HepG2 (cell line): ENCODE results near the gene RING1. TPM values are rescaled to one million over a fixed set of nuclear protein-coding genes. Genes with fewer than 3 reads are reported as not detected.
A peak's percentile ranks its signal among the peaks of the same experiment; 100 is the strongest.

Source experiments
- HNRNPLL ChIP-seq: fragments of 200-400 bp; formaldehyde crosslinking; IDR thresholded peaks from 2 replicates; pipeline ENCODE4 v1.6.1; 2017; ENCODE audit warnings: mild to moderate bottlenecking, low read depth, low read length; ENCODE audit not compliant: poor library complexity, severe bottlenecking
- NCOR1 ChIP-seq: fragments of 200-600 bp; sonication (generic); IDR thresholded peaks from 2 replicates; pipeline ENCODE4 v1.7.0; 2017; ENCODE audit warnings: antibody characterized with exemption, low read length, borderline replicate concordance
- RFXAP ChIP-seq: sonication (generic); formaldehyde crosslinking; IDR thresholded peaks from 2 replicates; pipeline ENCODE4 v1.4.0; 2020; ENCODE audit warnings: missing genetic modification reagents, borderline replicate concordance
- SMARCC2 ChIP-seq: fragments of 450-650 bp; IDR thresholded peaks from 2 replicates; pipeline ENCODE4 v1.6.1; 2017; ENCODE audit warnings: antibody characterized with exemption, mild to moderate bottlenecking
- TCF7L2 ChIP-seq: IDR thresholded peaks from 2 replicates; pipeline ENCODE4 v1.6.1; 2011; ENCODE audit warnings: mild to moderate bottlenecking, low read depth, low read length, moderate library complexity
- TSC22D2 ChIP-seq: sonication (generic); formaldehyde crosslinking; IDR thresholded peaks from 2 replicates; pipeline ENCODE4 v1.5.1; 2020; ENCODE audit warnings: missing genetic modification reagents, mild to moderate bottlenecking, borderline replicate concordance
- ZFP37 ChIP-seq: sonication (generic); formaldehyde crosslinking; IDR thresholded peaks from 2 replicates; pipeline ENCODE4 v1.4.0; 2020; ENCODE audit warnings: missing genetic modification reagents, borderline replicate concordance
- ZNF430 ChIP-seq: sonication (generic); formaldehyde crosslinking; IDR thresholded peaks from 2 replicates; pipeline ENCODE4 v1.9.0; 2021; ENCODE audit warnings: mild to moderate bottlenecking, missing genetic modification reagents
- ZNF432 ChIP-seq: sonication (generic); formaldehyde crosslinking; IDR thresholded peaks from 2 replicates; pipeline ENCODE4 v1.5.0; 2020; ENCODE audit warnings: missing genetic modification reagents, mild to moderate bottlenecking, borderline replicate concordance
- ZNF724P ChIP-seq: sonication (generic); formaldehyde crosslinking; IDR thresholded peaks from 2 replicates; pipeline ENCODE4 v1.8.0; 2022; ENCODE audit warnings: missing genetic modification reagents, borderline replicate concordance
- ZNF891 ChIP-seq: sonication (generic); formaldehyde crosslinking; IDR thresholded peaks from 2 replicates; pipeline ENCODE4 v1.5.0; 2020; ENCODE audit warnings: mild to moderate bottlenecking, missing genetic modification reagents
- polyA plus RNA-seq, 8 experiments: library from polyadenylated mRNA; depleted of rRNA in 3 of 8; stranded (reverse) in 7 of 8; unstranded in 1 of 8; fragments of >200 nt; fragmentation: Illumina TruSeq in 4 of 8; extraction: Trizol in 4 of 8; gene quantifications; 2 replicates each; pipeline versions ENCODE4 v1.2.1 to v1.2.3, GENCODE V29; 2011 to 2016; ENCODE audit warnings: low read depth in 4 of 8, missing spikeins in 1 of 8, mixed read lengths in 1 of 8; ENCODE audit not compliant: insufficient read depth in 1 of 8
- total RNA-seq, 5 experiments: library from RNA; depleted of rRNA; stranded (reverse); fragments of >200 nt; fragmentation: Illumina TruSeq; extraction: Trizol; gene quantifications; 2 replicates each; pipeline ENCODE4 v1.2.3, GENCODE V29; 2016; ENCODE audit warnings: low read depth in 1 of 5
- TF ChIP-seq, protein P1 (sequence below): IDR thresholded peaks from 2 replicates; pipeline ENCODE4 v1.6.1; 2016; ENCODE audit warnings: low read depth
- TF ChIP-seq, protein P2 (sequence below): sonication (generic); formaldehyde crosslinking; IDR thresholded peaks from 2 replicates; pipeline ENCODE4 v1.4.0; 2020; ENCODE audit warnings: missing genetic modification reagents, borderline replicate concordance
- TF ChIP-seq, protein P3 (sequence below): sonication (generic); formaldehyde crosslinking; IDR thresholded peaks from 2 replicates; pipeline ENCODE4 v1.4.0; 2020; ENCODE audit warnings: missing genetic modification reagents
- TF ChIP-seq, protein P4 (sequence below): sonication (generic); formaldehyde crosslinking; IDR thresholded peaks from 2 replicates; pipeline ENCODE4 v1.5.1; 2020; ENCODE audit warnings: mild to moderate bottlenecking, moderate library complexity, missing genetic modification reagents
- TF ChIP-seq, protein P5 (sequence below): sonication (generic); formaldehyde crosslinking; IDR thresholded peaks from 2 replicates; pipeline ENCODE4 v1.4.0; 2020; ENCODE audit warnings: missing genetic modification reagents, borderline replicate concordance

RING1 gene
- total and polyA plus RNA-seq, 2 of the 13 experiments (the other 11 are each of a cell fraction or from before 2014, with no cell fraction given), result 23.9 to 33.6 TPM

DNA sequence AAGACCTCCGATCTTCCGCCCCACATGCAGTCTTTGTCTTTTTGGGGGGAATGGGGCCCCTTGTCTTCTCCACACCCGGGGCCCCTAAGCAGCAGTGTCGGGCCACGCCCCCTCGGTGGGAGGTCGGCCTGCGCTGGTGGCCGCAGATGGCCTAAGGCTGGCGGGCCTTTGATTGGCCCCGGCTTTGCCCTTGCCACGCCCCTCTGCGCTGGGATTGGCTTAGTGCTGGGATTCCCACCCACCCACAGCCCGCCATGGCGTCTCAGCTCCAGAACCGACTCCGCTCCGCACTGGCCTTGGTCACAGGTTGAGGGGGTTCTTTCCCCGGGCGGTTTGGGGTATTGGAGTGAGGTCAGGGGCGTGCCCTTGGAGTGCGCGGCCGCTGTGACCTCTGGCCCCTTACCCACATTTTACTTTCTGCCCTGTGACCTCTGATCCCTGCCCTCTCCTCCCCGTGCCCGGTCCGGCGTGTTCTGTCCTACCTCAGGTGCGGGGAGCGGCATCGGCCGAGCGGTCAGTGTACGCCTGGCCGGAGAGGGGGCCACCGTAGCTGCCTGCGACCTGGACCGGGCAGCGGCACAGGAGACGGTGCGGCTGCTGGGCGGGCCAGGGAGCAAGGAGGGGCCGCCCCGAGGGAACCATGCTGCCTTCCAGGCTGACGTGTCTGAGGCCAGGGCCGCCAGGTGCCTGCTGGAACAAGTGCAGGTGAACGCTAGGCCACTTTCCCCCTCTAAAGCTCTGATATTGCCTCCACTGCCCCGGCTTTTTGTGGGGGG is 3.7 kb upstream of the RING1 start, which contains the start of gene HSD17B8 (continued):
- TF ChIP-seq, protein P1, sequence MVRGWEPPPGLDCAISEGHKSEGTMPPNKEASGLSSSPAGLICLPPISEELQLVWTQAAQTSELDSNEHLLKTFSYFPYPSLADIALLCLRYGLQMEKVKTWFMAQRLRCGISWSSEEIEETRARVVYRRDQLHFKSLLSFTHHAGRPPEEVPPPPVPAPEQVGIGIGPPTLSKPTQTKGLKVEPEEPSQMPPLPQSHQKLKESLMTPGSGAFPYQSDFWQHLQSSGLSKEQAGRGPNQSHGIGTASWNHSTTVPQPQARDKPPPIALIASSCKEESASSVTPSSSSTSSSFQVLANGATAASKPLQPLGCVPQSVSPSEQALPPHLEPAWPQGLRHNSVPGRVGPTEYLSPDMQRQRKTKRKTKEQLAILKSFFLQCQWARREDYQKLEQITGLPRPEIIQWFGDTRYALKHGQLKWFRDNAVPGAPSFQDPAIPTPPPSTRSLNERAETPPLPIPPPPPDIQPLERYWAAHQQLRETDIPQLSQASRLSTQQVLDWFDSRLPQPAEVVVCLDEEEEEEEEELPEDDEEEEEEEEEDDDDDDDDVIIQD, result no peak
- TF ChIP-seq, protein P2, sequence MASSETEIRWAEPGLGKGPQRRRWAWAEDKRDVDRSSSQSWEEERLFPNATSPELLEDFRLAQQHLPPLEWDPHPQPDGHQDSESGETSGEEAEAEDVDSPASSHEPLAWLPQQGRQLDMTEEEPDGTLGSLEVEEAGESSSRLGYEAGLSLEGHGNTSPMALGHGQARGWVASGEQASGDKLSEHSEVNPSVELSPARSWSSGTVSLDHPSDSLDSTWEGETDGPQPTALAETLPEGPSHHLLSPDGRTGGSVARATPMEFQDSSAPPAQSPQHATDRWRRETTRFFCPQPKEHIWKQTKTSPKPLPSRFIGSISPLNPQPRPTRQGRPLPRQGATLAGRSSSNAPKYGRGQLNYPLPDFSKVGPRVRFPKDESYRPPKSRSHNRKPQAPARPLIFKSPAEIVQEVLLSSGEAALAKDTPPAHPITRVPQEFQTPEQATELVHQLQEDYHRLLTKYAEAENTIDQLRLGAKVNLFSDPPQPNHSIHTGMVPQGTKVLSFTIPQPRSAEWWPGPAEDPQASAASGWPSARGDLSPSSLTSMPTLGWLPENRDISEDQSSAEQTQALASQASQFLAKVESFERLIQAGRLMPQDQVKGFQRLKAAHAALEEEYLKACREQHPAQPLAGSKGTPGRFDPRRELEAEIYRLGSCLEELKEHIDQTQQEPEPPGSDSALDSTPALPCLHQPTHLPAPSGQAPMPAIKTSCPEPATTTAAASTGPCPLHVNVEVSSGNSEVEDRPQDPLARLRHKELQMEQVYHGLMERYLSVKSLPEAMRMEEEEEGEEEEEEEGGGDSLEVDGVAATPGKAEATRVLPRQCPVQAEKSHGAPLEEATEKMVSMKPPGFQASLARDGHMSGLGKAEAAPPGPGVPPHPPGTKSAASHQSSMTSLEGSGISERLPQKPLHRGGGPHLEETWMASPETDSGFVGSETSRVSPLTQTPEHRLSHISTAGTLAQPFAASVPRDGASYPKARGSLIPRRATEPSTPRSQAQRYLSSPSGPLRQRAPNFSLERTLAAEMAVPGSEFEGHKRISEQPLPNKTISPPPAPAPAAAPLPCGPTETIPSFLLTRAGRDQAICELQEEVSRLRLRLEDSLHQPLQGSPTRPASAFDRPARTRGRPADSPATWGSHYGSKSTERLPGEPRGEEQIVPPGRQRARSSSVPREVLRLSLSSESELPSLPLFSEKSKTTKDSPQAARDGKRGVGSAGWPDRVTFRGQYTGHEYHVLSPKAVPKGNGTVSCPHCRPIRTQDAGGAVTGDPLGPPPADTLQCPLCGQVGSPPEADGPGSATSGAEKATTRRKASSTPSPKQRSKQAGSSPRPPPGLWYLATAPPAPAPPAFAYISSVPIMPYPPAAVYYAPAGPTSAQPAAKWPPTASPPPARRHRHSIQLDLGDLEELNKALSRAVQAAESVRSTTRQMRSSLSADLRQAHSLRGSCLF (CRISPR knock-in tag), result no peak; the same call in 1 of the 2 replicates
- TF ChIP-seq ZNF724P (peak; percentile 69; the same call in 1 of the 2 replicates), ZNF891 (CRISPR knock-in tag) (no peak; the same call in 1 of the 2 replicates), ZNF432 (CRISPR knock-in tag) (no peak), SMARCC2 (no peak), RFXAP (peak; percentile 76; the same call in 1 of the 2 replicates), TCF7L2 (no peak), ZFP37 (CRISPR knock-in tag) (peak; percentile 85; the same call in 1 of the 2 replicates), NCOR1 (no peak; the same call in 1 of the 2 replicates), TSC22D2 (CRISPR knock-in tag) (peak; percentile 78; the same call in 1 of the 2 replicates), ZNF430 (CRISPR knock-in tag) (no peak; the same call in 1 of the 2 replicates), HNRNPLL (peak; percentile 91)
- TF ChIP-seq, protein P3, sequence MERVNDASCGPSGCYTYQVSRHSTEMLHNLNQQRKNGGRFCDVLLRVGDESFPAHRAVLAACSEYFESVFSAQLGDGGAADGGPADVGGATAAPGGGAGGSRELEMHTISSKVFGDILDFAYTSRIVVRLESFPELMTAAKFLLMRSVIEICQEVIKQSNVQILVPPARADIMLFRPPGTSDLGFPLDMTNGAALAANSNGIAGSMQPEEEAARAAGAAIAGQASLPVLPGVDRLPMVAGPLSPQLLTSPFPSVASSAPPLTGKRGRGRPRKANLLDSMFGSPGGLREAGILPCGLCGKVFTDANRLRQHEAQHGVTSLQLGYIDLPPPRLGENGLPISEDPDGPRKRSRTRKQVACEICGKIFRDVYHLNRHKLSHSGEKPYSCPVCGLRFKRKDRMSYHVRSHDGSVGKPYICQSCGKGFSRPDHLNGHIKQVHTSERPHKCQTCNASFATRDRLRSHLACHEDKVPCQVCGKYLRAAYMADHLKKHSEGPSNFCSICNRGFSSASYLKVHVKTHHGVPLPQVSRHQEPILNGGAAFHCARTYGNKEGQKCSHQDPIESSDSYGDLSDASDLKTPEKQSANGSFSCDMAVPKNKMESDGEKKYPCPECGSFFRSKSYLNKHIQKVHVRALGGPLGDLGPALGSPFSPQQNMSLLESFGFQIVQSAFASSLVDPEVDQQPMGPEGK, result peak; percentile 54
- TF ChIP-seq, protein P4, sequence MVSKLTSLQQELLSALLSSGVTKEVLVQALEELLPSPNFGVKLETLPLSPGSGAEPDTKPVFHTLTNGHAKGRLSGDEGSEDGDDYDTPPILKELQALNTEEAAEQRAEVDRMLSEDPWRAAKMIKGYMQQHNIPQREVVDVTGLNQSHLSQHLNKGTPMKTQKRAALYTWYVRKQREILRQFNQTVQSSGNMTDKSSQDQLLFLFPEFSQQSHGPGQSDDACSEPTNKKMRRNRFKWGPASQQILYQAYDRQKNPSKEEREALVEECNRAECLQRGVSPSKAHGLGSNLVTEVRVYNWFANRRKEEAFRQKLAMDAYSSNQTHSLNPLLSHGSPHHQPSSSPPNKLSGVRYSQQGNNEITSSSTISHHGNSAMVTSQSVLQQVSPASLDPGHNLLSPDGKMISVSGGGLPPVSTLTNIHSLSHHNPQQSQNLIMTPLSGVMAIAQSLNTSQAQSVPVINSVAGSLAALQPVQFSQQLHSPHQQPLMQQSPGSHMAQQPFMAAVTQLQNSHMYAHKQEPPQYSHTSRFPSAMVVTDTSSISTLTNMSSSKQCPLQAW (CRISPR knock-in tag), result no peak
- TF ChIP-seq, protein P5, sequence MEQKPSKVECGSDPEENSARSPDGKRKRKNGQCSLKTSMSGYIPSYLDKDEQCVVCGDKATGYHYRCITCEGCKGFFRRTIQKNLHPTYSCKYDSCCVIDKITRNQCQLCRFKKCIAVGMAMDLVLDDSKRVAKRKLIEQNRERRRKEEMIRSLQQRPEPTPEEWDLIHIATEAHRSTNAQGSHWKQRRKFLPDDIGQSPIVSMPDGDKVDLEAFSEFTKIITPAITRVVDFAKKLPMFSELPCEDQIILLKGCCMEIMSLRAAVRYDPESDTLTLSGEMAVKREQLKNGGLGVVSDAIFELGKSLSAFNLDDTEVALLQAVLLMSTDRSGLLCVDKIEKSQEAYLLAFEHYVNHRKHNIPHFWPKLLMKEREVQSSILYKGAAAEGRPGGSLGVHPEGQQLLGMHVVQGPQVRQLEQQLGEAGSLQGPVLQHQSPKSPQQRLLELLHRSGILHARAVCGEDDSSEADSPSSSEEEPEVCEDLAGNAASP (CRISPR knock-in tag), result peak; percentile 67; the same call in 1 of the 2 replicates
